Measurements from ENCODE around the gene DDX3X.
A peak's percentile ranks its signal among the peaks of the same experiment; 100 is the strongest.
"Not testable (repeated sequence)": the region's sequence is repeated elsewhere in the genome, so short reads cannot be mapped to it uniquely, and the experiment has no call there.

Gene DDX3X

GRCh38 chrX:41333744-41334362, at the start of gene DDX3X:
DDX3X (plus strand) TSS chrX:41334162; CDS start chrX:41334253, 91 bp downstream.
- DNase-seq, result peak; percentile 65

- DNase-seq, result not testable (repeated sequence)
These were observed 48.0 kb upstream of the DDX3X start for GRCh38 chrX:41285928-41286327.

- DNase-seq, result no peak
These were observed 45.3 kb upstream of the DDX3X start for GRCh38 chrX:41288641-41289040.

GRCh38 chrX:41289095-41289494, 44.9 kb upstream of the DDX3X start:
- no peak for DNase-seq

- no peak for DNase-seq
These were observed 42.7 kb upstream of the DDX3X start for GRCh38 chrX:41291309-41291708.

GRCh38 chrX:41293269-41293668, 40.7 kb upstream of the DDX3X start:
- DNase-seq, result no peak

GRCh38 chrX:41300758-41301437, 33.1 kb upstream of the DDX3X start:
- DNase-seq, result no peak

- no peak for DNase-seq
These were observed 32.5 kb upstream of the DDX3X start for GRCh38 chrX:41301438-41301824.

- peak; percentile 61 for DNase-seq
These were observed 31.6 kb upstream of the DDX3X start for GRCh38 chrX:41302370-41302769.

- no peak for DNase-seq
These were observed 30.9 kb upstream of the DDX3X start for GRCh38 chrX:41303013-41303412.

- no peak for DNase-seq
These were observed 29.8 kb upstream of the DDX3X start for GRCh38 chrX:41304178-41304577.

- no peak for DNase-seq
These were observed 24.9 kb upstream of the DDX3X start for GRCh38 chrX:41308884-41309647.

GRCh38 chrX:41312786-41313185, 21.2 kb upstream of the DDX3X start:
- DNase-seq, result no peak

GRCh38 chrX:41313419-41313818, 20.5 kb upstream of the DDX3X start:
- DNase-seq, result peak; percentile 15

- DNase-seq, result peak; percentile 67
These were observed 19.8 kb upstream of the DDX3X start for GRCh38 chrX:41314204-41314603.

GRCh38 chrX:41314881-41315280, 19.1 kb upstream of the DDX3X start:
- no peak for DNase-seq

GRCh38 chrX:41316266-41316665, 17.7 kb upstream of the DDX3X start:
- DNase-seq, result not testable (repeated sequence)

GRCh38 chrX:41317477-41318208, 16.3 kb upstream of the DDX3X start:
- DNase-seq, result no peak

GRCh38 chrX:41320393-41320792, 13.6 kb upstream of the DDX3X start:
- DNase-seq, result no peak

GRCh38 chrX:41322821-41323603, 10.9 kb upstream of the DDX3X start:
- DNase-seq, result no peak

GRCh38 chrX:41326431-41326830, 7.5 kb upstream of the DDX3X start:
- DNase-seq, result no peak

- DNase-seq, result no peak
These were observed 6.6 kb upstream of the DDX3X start for GRCh38 chrX:41327341-41327740.

- DNase-seq, result no peak
These were observed 4.9 kb upstream of the DDX3X start for GRCh38 chrX:41329101-41329500.

Measured in NCI-H2171 (cell line).